Thoracic aorta (tissue), 2 donors: ENCODE results near the gene DGCR2. TPM values are rescaled to one million over a fixed set of nuclear protein-coding genes. Genes with fewer than 3 reads are reported as not detected.

Source experiments
- ATAC-seq: fragments of 150-250 bp; one replicate; pipeline ENCODE4 v1.8.0; 2017; ENCODE audit warnings: low read depth; ENCODE audit not compliant: insufficient number of reproducible peaks, low FRiP score
- DNase-seq: peaks from one replicate; pipeline ENCODE4 v3.0.0-alpha.2; 2020; ENCODE audit warnings: low spot score
- H3K27ac ChIP-seq, 2 donors: fragments of 200-600 bp; sonication (generic); 1 replicate in 1 of 2; 2 replicates in 1 of 2; pipeline ENCODE4 v1.5.1; 2016; ENCODE audit warnings: mild to moderate bottlenecking in 2 of 2, moderate library complexity in 2 of 2
- H3K27me3 ChIP-seq: fragments of 200-600 bp; sonication (generic); replicated peaks from 2 replicates; pipeline ENCODE4 v1.6.0; 2016; ENCODE audit warnings: mild to moderate bottlenecking; ENCODE audit not compliant: insufficient read depth
- H3K36me3 ChIP-seq: fragments of 200-600 bp; sonication (generic); one replicate; pipeline ENCODE4 v1.5.1; 2016
- H3K4me1 ChIP-seq, 2 donors: fragments of 200-600 bp; sonication (generic); 1 replicate in 1 of 2; 2 replicates in 1 of 2; pipeline versions ENCODE4 v1.5.1 to v1.6.0; 2016; ENCODE audit warnings: low read depth in 2 of 2, mild to moderate bottlenecking in 1 of 2; ENCODE audit not compliant: control insufficient read depth in 1 of 2
- H3K4me3 ChIP-seq: fragments of 200-600 bp; sonication (generic); 2 replicates; pipeline ENCODE4 v1.5.1; 2016; ENCODE audit warnings: mild to moderate bottlenecking
- H3K9me3 ChIP-seq: fragments of 200-600 bp; sonication (generic); 2 replicates; pipeline ENCODE4 v1.5.1; 2016
- total RNA-seq, 2 donors: library from RNA; depleted of rRNA; stranded (reverse); fragments of >200 nt; gene quantifications; one replicate each; pipeline versions ENCODE4 v1.1.0 to v1.2.3, GENCODE V29; 2016
- TF ChIP-seq, protein P1 (sequence below): fragments of 200-600 bp; sonication (generic); IDR thresholded peaks from one replicate; pipeline ENCODE4 v1.5.1; 2019; ENCODE audit warnings: antibody characterized with exemption

DGCR2 gene
- total RNA-seq, 2 donors from 2014 or later, result 42.1 to 105 TPM

DNA sequence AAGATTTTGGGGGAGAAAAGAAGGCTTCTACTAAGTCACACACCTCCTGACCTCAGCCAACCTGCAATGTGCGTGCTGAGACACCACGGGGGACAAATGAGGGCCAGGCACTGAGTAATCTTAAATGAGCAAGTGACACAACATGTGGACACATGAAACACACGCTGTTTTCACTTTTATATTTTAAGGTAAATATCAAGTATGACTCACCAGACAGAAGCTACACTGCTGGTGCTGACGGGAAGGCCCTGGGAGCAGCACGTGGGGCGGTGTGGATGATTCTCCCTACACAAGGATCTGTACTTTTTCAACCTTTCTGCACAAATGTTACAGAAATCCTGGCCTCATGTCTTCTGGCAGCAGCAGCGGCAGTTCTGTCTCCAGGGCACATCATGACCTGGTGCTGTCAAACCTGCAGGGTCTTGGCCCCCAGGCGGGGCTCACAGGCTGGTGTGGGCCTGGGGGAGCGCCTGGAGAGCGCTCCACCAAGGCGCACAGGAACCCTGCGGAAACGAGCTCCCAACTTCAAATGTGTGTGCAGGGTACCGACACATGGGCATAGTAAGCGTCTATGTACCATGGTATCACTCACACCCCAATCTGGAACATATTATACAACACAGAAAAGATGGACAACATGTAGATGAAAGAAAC is 61.7 kb downstream of the DGCR2 start:
- TF ChIP-seq, protein P1, sequence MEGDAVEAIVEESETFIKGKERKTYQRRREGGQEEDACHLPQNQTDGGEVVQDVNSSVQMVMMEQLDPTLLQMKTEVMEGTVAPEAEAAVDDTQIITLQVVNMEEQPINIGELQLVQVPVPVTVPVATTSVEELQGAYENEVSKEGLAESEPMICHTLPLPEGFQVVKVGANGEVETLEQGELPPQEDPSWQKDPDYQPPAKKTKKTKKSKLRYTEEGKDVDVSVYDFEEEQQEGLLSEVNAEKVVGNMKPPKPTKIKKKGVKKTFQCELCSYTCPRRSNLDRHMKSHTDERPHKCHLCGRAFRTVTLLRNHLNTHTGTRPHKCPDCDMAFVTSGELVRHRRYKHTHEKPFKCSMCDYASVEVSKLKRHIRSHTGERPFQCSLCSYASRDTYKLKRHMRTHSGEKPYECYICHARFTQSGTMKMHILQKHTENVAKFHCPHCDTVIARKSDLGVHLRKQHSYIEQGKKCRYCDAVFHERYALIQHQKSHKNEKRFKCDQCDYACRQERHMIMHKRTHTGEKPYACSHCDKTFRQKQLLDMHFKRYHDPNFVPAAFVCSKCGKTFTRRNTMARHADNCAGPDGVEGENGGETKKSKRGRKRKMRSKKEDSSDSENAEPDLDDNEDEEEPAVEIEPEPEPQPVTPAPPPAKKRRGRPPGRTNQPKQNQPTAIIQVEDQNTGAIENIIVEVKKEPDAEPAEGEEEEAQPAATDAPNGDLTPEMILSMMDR, result no peak
- ATAC-seq (no peak), DNase-seq (no peak)
- Histone ChIP-seq H3K27me3 (no peaks in the 10 kb centered on the region), H3K9me3 (no peaks in the 10 kb centered on the region), H3K4me1 (no peaks in the 10 kb centered on the region), H3K36me3 (peaks cover 55% of the 10 kb centered on the region), H3K27ac (no peak overlapping the region), H3K4me3 (no peak overlapping the region)

DNA sequence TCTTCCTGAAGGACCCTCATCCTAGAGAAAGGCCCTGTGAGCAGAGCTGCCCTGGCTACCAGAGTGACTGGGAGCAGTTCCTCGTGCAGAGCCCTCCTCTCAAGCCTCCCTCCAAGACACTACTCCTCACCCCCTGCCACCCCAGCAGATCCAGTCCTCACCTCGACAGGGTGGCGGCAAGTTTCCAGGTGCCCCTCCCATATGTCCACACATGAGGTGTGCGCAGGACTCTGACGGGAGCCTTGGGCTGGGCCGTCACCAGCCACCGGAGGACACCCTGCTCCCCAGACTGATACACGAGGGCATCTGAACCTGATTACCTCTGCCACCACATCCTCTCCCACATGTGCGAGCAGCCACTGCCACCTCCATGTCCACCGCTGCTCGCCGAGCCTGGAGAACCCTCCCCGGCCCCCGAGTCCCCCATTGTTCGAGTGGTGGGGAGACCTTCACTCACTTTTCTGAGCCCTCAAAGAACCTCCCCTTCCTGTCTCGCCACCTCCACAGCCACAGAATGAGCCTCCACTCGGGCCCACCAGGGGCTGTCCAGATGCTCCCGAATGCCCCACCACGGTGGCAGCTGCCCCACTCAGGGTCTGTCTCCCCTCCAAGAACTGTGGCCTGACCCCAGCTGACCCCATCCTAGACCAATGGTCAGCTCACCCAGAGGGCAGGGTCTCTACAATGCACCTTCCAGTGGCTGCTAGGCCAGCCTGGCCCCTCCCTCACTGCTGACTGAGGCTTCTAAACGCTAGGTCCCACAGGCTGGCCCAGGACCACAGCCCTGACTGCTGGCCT is 62.5 kb downstream of the DGCR2 start:
- no peak overlapping the region for H3K4me3 ChIP-seq
- DNase-seq (no peak), ATAC-seq (no peak)
- H3K27ac ChIP-seq, result no peak overlapping the region
- no peaks in the 10 kb centered on the region for H3K27me3 ChIP-seq
- TF ChIP-seq, protein P1, result no peak
- peaks cover 55% of the 10 kb centered on the region for H3K36me3 ChIP-seq
- H3K9me3 ChIP-seq, result no peaks in the 10 kb centered on the region
- no peaks in the 10 kb centered on the region for H3K4me1 ChIP-seq

DNA sequence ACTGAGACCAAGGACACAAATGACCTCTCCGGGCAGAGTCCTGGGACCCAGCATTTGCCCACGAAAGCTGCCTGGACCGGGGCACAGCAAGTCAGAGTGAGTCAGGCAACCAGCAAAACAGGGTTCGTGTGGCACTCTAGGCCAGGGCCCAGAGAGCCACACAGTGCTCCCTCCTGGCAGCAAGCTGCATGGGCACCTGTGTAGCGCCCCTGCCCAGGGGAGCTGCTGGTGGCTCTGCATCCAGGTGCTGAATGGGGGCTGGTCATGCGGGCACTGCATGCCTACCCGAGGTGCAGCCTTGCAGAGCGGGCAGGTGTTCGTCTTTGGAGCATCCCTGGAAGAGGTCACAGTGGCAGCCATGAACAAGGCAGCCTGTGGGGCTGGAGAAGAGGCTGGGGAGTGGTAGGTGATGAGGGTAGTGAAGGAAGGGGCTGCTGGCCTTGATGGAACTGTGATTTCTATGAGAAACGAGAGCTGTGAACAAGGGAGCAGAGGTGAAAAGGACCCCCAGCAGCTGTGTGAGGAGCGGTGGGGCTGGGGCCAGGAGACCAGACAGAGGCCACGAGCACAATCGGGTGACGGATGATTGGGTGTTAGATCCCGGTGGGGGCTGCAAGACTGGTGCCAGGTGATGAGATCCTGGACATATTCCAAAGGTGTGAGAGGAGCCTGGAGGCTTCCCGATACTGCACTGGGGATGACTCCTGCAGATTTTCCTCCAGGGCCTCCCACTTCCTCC is 63.3 kb downstream of the DGCR2 start:
- no peaks in the 10 kb centered on the region for H3K27me3 ChIP-seq
- no peaks in the 10 kb centered on the region for H3K4me1 ChIP-seq
- no peak overlapping the region for H3K4me3 ChIP-seq
- ATAC-seq (no peak), DNase-seq (no peak)
- no peak overlapping the region for H3K27ac ChIP-seq
- peaks cover 58% of the 10 kb centered on the region for H3K36me3 ChIP-seq
- H3K9me3 ChIP-seq, result no peaks in the 10 kb centered on the region
- TF ChIP-seq, protein P1, result no peak

DNA sequence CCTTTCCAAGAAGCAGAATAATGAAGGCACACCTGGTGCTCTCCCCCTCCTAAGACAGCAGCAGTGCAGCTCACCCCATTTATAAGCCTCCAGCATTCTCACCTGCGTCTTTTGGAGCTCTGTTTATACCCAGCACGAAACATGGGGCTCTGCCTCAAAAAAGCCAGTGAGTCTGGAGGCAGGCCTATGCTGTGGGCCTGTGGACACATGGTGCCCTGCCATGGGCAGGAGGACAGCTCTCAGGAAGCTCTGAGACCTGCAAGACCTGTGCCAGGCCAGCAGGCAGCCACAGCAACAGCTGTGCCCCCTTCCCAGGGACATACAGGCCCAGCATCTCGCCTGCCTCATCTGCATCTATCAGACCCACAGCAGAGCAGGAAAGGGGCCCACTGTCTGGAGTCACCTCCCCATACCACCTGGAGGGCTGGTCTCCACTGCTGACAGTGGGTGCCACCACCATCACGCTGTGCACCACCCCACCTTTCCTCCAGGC is 64.2 kb downstream of the DGCR2 start:
- DNase-seq (no peak), ATAC-seq (no peak)
- TF ChIP-seq, protein P1, result no peak
- Histone ChIP-seq H3K27ac (no peak overlapping the region), H3K4me3 (no peak overlapping the region), H3K4me1 (no peaks in the 10 kb centered on the region), H3K27me3 (no peaks in the 10 kb centered on the region), H3K36me3 (peaks cover 56% of the 10 kb centered on the region), H3K9me3 (no peaks in the 10 kb centered on the region)

DNA sequence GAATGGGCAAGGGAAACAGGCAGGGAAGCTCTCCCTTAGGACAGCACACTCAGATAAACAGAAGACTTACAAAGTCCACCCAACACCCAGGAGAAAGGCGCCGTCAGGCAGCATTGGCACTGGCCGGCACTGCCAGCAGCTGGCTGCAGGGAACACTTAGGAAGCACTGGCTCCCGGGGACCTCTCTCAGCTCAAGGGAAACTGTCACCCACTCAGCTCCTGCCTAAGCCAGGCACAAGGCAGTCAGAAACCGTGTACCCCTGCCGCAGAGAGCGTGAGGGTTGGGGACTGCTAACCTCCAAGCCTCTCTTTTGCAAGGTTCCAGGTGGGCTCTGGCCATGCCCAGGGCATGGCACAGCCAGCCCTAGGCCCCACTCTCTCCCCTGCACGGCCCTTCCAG is 64.7 kb downstream of the DGCR2 start:
- Histone ChIP-seq H3K9me3 (no peaks in the 10 kb centered on the region), H3K36me3 (peaks cover 51% of the 10 kb centered on the region), H3K27ac (no peak overlapping the region), H3K4me1 (no peaks in the 10 kb centered on the region), H3K27me3 (no peaks in the 10 kb centered on the region), H3K4me3 (no peak overlapping the region)
- ATAC-seq (no peak), DNase-seq (no peak)
- TF ChIP-seq, protein P1, result no peak
